ENCODE results near the gene CLN6. TPM values are rescaled to one million over a fixed set of nuclear protein-coding genes. Genes with fewer than 3 reads are reported as not detected.
"Not testable (repeated sequence)": the region's sequence is repeated elsewhere in the genome, so short reads cannot be mapped to it uniquely, and the experiment has no call there.

CLN6 gene
- polyA plus RNA-seq, 12 donors = 13.9 to 38.4 (median 17.9) TPM; not detected in 1

- no peak for DNase-seq
Measured at GRCh38 chr15:68208136-68208535, 21.4 kb downstream of the CLN6 start.

- no peak for DNase-seq
Measured at GRCh38 chr15:68207176-68207935, 22.2 kb downstream of the CLN6 start.

DNA sequence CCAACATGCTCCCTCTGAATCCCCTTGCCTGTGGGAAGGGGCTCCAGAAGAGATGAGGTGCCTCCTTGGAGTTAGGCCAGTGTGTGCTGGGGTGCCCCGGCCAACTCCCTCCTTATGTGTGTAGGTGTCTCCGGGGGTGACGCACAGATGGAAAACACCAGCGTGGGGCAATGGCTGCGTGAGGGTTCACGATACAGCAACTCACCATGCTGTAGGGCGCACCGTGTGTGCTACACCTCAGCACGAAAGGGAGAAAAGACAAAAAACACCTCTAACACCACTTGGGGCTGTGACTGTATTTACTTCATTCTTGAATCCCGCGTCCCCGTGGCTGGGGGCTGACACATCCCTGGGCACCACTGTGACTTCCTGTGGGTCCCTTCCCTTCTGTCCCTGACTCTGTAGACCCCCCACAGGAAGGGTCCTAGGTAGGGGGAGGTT is 22.8 kb downstream of the CLN6 start:
- no peak for DNase-seq

GRCh38 chr15:68205954-68206539 is 23.5 kb downstream of the CLN6 start:
- DNase-seq = no peak

DNA sequence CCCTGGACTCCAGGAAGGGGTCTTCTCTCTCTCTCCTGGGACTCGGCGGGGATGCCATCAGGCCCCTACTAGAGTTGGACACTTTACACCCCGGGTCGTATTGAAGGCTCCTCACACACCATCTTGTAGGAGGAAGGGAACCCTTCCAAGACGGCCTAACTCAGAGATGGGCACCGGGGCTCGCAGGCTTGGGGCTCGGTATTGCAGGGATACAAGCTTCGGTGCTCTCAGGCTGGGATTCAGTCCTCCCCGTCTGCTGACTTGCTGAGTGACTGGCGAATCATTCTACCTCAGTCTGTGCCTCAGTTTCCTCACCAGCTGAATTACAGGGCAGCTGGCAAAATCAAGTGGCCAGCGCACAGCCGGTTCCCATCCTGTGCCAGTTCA is 24.0 kb downstream of the CLN6 start:
- no peak for DNase-seq

GRCh38 chr15:68204776-68205557 is 24.6 kb downstream of the CLN6 start, which contains the start of gene CALML4:
Gene CALML4 (minus strand): TSS chr15:68205332. CDS start chr15:68205247, 85 bp downstream.
- peak; percentile 77 for DNase-seq

- no peak for DNase-seq
Measured at GRCh38 chr15:68204361-68204760, 25.2 kb downstream of the CLN6 start.

- no peak for DNase-seq
Measured at GRCh38 chr15:68203956-68204355, 25.6 kb downstream of the CLN6 start.

GRCh38 chr15:68203486-68203885 is 26.0 kb downstream of the CLN6 start:
- DNase-seq = no peak

- not testable (repeated sequence) for DNase-seq
Measured at GRCh38 chr15:68202994-68203393, 26.5 kb downstream of the CLN6 start.

GRCh38 chr15:68201879-68202261 is 27.7 kb downstream of the CLN6 start:
- no peak for DNase-seq

DNA sequence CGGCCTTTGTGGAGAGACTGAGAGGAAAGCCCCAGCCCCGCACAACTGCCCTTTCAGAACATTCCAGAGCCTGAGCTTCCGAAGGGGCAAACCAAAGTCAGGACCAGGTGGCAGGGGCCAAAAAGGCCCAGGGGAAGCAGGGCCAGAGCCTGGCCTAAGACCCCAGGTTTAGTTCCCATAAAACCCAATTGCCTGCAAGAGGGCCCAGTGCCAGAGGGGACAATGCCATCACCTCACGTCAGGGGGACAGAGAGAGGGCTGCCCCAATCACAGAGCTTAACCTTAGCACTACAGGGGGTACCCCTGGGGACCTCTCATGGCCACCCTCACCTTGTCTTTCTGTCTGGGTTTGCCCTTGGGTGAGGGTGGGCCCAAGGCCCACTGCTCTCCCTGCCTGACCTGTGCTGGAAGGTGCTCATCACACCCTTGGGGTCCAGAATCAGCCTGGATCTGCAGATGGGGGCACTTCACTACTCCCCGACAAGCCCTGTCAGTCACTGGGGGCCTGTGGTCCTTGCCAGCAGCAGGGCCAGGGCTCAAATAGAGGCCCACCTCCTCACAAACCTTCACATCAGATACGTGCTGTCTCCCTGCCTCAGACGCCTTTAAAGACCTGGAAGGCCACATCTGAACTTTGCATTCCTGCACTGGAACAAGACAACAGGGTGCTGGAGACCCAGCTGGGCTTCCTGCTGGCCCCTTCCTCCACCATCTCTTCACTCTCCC is 28.2 kb downstream of the CLN6 start:
- no peak for DNase-seq

DNA sequence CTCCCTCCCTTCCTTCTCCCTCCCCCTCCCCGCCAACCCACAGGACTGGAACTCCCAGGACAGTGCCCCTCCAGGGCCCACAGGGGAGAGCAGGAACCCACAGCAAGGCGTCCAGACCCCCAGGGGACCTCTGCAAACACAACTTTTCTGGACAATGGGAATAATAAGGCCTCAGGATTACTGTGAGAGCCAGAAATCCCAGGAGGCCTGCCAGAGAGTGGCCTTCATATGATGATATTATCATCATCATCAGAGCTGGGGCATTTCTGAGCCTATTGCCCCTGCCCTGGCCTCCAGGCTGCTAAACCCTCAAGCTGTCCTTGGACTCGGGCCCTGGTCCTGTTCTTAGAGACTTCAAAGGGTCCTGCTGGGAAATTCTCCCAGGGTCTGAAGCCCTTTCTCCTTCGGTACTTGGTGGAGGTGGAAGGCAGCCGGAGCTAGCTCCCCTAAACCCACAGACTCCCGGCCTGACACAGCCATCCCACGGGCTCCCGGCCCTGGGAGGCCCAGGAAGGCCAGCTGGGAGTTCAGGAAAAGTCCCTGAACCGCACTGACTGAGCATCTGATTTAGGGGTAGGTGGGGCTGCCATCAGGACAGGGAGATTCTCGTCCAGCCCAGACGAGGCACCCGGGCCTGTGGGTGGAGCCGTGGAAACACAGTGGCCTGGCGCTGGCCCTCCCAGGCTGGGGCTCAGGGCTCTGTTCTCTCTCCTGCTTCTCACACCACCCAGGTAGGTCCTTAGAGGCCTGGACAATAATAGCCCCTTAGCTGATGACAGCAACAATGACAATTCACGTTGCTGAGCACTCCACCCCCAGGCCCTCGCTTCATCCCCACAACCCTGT is 29.3 kb downstream of the CLN6 start:
- no peak for DNase-seq

DNA sequence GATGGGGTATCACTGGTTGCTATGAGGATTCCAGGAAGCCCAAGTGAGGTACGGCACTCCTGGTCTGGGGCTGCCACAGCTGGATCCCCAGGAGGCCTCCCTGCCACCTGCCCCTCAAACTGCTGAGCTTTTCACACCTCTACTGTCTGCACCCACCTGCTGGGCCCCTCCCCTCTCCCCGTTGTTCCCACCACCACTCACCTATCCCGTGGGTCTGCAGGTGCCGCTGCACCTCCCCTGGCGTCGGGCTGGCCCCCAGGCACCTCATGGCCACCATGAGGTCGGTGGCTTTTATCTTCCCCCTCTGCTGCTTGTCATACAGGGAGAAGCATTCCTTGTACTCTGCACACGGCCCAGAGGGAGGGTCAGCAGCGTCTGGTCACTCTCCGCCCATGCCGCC is 30.2 kb downstream of the CLN6 start:
- no peak for DNase-seq

GRCh38 chr15:68197661-68198437 is 31.7 kb downstream of the CLN6 start:
- DNase-seq = no peak

DNA sequence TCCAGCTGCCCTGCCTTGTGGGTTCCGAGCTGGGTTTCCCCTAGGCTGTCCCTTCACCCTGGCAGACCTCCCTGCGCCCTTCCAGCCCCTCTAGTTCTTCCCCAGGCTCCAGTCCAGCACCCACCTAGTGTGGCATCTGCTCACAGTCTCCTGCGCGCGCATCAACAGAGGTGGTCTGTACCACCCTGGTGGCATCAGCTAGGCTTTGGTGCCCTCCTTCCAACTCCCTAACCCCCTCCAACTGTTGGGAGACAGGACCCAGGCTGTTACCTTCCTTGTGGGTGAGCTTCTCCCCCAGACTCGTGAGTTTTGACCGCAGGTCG is 32.4 kb downstream of the CLN6 start:
- no peak for DNase-seq

- no peak for DNase-seq
Measured at GRCh38 chr15:68196445-68197169, 32.9 kb downstream of the CLN6 start.

DNA sequence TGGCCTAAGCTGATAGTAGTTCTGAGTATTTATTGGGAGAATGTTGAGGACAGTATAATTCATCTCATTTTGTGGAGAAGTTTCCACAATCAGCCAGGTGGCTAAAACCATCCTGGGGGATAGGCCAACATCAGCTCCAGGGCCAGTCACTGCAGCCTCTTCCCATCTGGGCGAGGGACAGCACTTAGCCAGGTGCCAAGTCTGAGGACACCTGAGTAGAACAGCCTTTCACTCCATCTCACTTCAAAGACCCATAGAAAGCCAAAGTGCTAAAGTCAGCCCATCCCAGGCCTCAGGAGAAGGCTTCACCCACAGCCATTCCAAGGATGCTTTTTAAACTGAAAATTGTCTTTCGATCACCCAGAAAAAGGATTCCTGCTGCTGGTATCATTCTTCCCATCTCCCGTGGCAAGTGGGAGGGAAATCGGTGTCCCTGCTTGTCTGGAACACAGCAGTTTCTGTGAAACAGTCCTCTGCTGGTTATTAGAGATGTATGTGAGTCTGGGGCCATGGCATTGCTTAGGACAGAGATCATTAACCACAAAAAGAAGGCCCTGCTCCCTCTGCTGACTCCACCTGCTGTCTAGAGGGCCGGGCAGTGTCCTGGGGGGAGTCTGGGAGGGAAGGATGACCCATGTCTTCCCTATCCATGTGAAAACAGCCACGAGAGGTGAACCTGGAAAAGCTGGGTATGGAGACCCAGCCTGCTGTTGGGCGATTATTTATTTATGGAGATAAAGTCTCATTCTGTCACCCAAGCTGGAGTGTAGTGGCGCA is 34.0 kb downstream of the CLN6 start:
- DNase-seq = no peak
